HepG2 (cell line): ENCODE results near the gene KRTAP5-4. TPM values are rescaled to one million over a fixed set of nuclear protein-coding genes. Genes with fewer than 3 reads are reported as not detected.

ENCODE experiments used
- ATAC-seq: fragments of 200-7000 bp; cut with Tn5 transposase; 3 replicates; pipeline ENCODE4 v1.9.1; 2020; ENCODE audit warnings: mild to moderate bottlenecking, moderate library complexity
- BruUV-seq: library from RNA; stranded (reverse); fragments of 400-500 nt; replicated peaks from 2 replicates; lab custom pipeline; 2021; lab: Mats Ljungman, UMichigan
- CTCF ChIA-PET: fragments of 300-600 bp; formaldehyde crosslinking; extraction: SDS; loops from one replicate; lab custom pipeline; 2021; ENCODE audit warnings: low total read pairs, inconsistent platforms, low intra/inter-chr PET ratio; lab: Yijun Ruan, JAX
- POLR2A ChIA-PET: fragments of 350-600 bp; sonication (Branson Sonifier 250); formaldehyde crosslinking; loops from one replicate; lab custom pipeline; 2020; ENCODE audit warnings: antibody characterized with exemption, inconsistent platforms; lab: Yijun Ruan, JAX
- DNase-seq: peaks from one replicate; pipeline ENCODE4 v3.0.0-alpha.2; 2015; ENCODE audit warnings: low spot score
- FAIRE-seq: peaks from 3 replicates; lab custom pipeline; 2011; peaks lifted over from hg19 to GRCh38; lab: Jason Lieb, UNC
- H2AFZ ChIP-seq: one replicate; pipeline ENCODE4 v1.6.1; 2011; ENCODE audit warnings: low read length, inconsistent platforms
- H3K27ac ChIP-seq: fragments of 300-600 bp; 3 replicates; pipeline ENCODE4 v1.8.0; 2011; ENCODE audit warnings: mixed run types, mild to moderate bottlenecking, mixed read lengths, low read length, inconsistent platforms; ENCODE audit not compliant: insufficient read depth; ENCODE audit errors: extremely low read length
- H3K27me3 ChIP-seq, 2 experiments: fragments of 200-600 bp in 1 of 2; 2 replicates in 1 of 2; 3 replicates in 1 of 2; pipeline versions ENCODE4 v1.6.0 to v1.8.0; 2011; ENCODE audit warnings: low read length in 2 of 2, mild to moderate bottlenecking in 2 of 2, moderate library complexity in 2 of 2, inconsistent platforms in 1 of 2; ENCODE audit not compliant: insufficient read depth in 2 of 2, control insufficient read depth in 1 of 2
- H3K36me3 ChIP-seq, 2 experiments: fragments of 200-600 bp in 1 of 2; replicated peaks in 1 of 2; 2 replicates in 1 of 2; 3 replicates in 1 of 2; pipeline versions ENCODE4 v1.5.1 to v1.8.0; 2011; ENCODE audit warnings: low read length in 2 of 2, inconsistent platforms in 1 of 2; ENCODE audit not compliant: insufficient read depth in 2 of 2, control insufficient read depth in 1 of 2
- H3K4me1 ChIP-seq: 2 replicates; pipeline ENCODE4 v1.5.1; 2012; ENCODE audit warnings: low read length, inconsistent platforms; ENCODE audit not compliant: insufficient read depth
- H3K4me2 ChIP-seq: 2 replicates; pipeline ENCODE4 v1.6.0; 2011; ENCODE audit warnings: low read depth, low read length, inconsistent platforms
- H3K4me3 ChIP-seq, 3 experiments: fragments of 200-600 bp in 1 of 3; sonication (generic), shearing (Covaris generic) in 1 of 3; replicated peaks in 1 of 3; 2 replicates each; pipeline ENCODE4 v1.5.1; 2011 to 2016; ENCODE audit warnings: low read length in 3 of 3, inconsistent platforms in 2 of 3, low read depth in 2 of 3, mild to moderate bottlenecking in 2 of 3, control low read depth in 1 of 3, mixed read lengths in 1 of 3; ENCODE audit not compliant: insufficient read depth in 1 of 3
- H3K79me2 ChIP-seq: one replicate; pipeline ENCODE4 v1.6.1; 2011; ENCODE audit warnings: low read length, inconsistent platforms; ENCODE audit not compliant: insufficient read depth
- H3K9ac ChIP-seq: 2 replicates; pipeline ENCODE4 v1.6.0; 2011; ENCODE audit warnings: mild to moderate bottlenecking, low read depth, low read length, inconsistent platforms; ENCODE audit not compliant: insufficient read depth
- H3K9me3 ChIP-seq: 2 replicates; pipeline ENCODE4 v1.5.1; 2012; ENCODE audit warnings: mild to moderate bottlenecking, low read length
- H4K20me1 ChIP-seq: 2 replicates; pipeline ENCODE4 v1.6.0; 2011; ENCODE audit warnings: inconsistent platforms, mild to moderate bottlenecking, low read length, moderate library complexity; ENCODE audit not compliant: insufficient read depth
- BRF2 ChIP-seq: sonication (generic); formaldehyde crosslinking; IDR thresholded peaks from 2 replicates; pipeline ENCODE4 v1.8.1; 2022; ENCODE audit warnings: mild to moderate bottlenecking, missing genetic modification reagents
- DPF2 ChIP-seq: sonication (generic); formaldehyde crosslinking; IDR thresholded peaks from 2 replicates; pipeline ENCODE4 v1.4.0; 2020; ENCODE audit warnings: mild to moderate bottlenecking, low read depth, missing genetic modification reagents, borderline replicate concordance
- ESRRA ChIP-seq: sonication (generic); formaldehyde crosslinking; IDR thresholded peaks from 2 replicates; pipeline ENCODE4 v1.5.1; 2020; ENCODE audit warnings: mild to moderate bottlenecking, low read depth, missing genetic modification reagents
- GZF1 ChIP-seq: sonication (generic); formaldehyde crosslinking; IDR thresholded peaks from 2 replicates; pipeline ENCODE4 v1.5.1; 2020; ENCODE audit warnings: mild to moderate bottlenecking, missing genetic modification reagents
- HNF4G ChIP-seq, 2 experiments: sonication (generic) in 1 of 2; formaldehyde crosslinking in 1 of 2; IDR thresholded peaks; 2 replicates each; pipeline versions ENCODE4 v1.4.0 to v1.6.1; 2011 to 2020; ENCODE audit warnings: borderline replicate concordance in 2 of 2, low read depth in 2 of 2, mild to moderate bottlenecking in 2 of 2, low read length in 1 of 2, missing genetic modification reagents in 1 of 2, moderate library complexity in 1 of 2
- ISX ChIP-seq: sonication (generic); formaldehyde crosslinking; conservative IDR thresholded peaks from 2 replicates; pipeline ENCODE4 v1.5.0; 2020; ENCODE audit warnings: missing genetic modification reagents
- KDM5B ChIP-seq: sonication (generic); formaldehyde crosslinking; IDR thresholded peaks from 2 replicates; pipeline ENCODE4 v1.4.0; 2020; ENCODE audit warnings: missing genetic modification reagents, mild to moderate bottlenecking, borderline replicate concordance
- MAFK ChIP-seq, 2 experiments: IDR thresholded peaks in 1 of 2; conservative IDR thresholded peaks in 1 of 2; 2 replicates each; pipeline ENCODE4 v1.6.1; 2011; ENCODE audit warnings: improper control_type of control experiment in 2 of 2, low read length in 2 of 2
- PRMT3 ChIP-seq: sonication (generic); formaldehyde crosslinking; IDR thresholded peaks from 2 replicates; pipeline ENCODE4 v1.8.1; 2022; ENCODE audit warnings: low read depth, mild to moderate bottlenecking, moderate library complexity, missing genetic modification reagents, borderline replicate concordance
- SETDB1 ChIP-seq: sonication (generic); formaldehyde crosslinking; IDR thresholded peaks from 2 replicates; pipeline ENCODE4 v1.5.1; 2020; ENCODE audit warnings: missing genetic modification reagents, mild to moderate bottlenecking, borderline replicate concordance
- TBP ChIP-seq: sonication (generic); formaldehyde crosslinking; IDR thresholded peaks from 2 replicates; pipeline ENCODE4 v1.5.0; 2020; ENCODE audit warnings: missing genetic modification reagents
- TCF7 ChIP-seq: sonication (generic); IDR thresholded peaks from 2 replicates; pipeline ENCODE4 v1.6.1; 2016; ENCODE audit warnings: antibody characterized with exemption, low read depth
- ZBTB39 ChIP-seq: sonication (generic); formaldehyde crosslinking; IDR thresholded peaks from 2 replicates; pipeline ENCODE4 v1.5.0; 2020; ENCODE audit warnings: missing genetic modification reagents
- ZMYM3 ChIP-seq: sonication (generic); formaldehyde crosslinking; IDR thresholded peaks from 2 replicates; pipeline ENCODE4 v1.5.1; 2020; ENCODE audit warnings: mild to moderate bottlenecking, missing genetic modification reagents
- ZNF225 ChIP-seq: sonication (generic); formaldehyde crosslinking; IDR thresholded peaks from 2 replicates; pipeline ENCODE4 v1.4.0; 2020; ENCODE audit warnings: mild to moderate bottlenecking, missing genetic modification reagents
- ZNF30 ChIP-seq: sonication (generic); formaldehyde crosslinking; IDR thresholded peaks from 2 replicates; pipeline ENCODE4 v1.5.0; 2020; ENCODE audit warnings: mild to moderate bottlenecking, missing genetic modification reagents
- ZNF547 ChIP-seq: sonication (generic); formaldehyde crosslinking; IDR thresholded peaks from 2 replicates; pipeline ENCODE4 v1.5.1; 2020; ENCODE audit warnings: mild to moderate bottlenecking, missing genetic modification reagents
- ZNF777 ChIP-seq: sonication (generic); formaldehyde crosslinking; IDR thresholded peaks from 2 replicates; pipeline ENCODE4 v1.4.0; 2020; ENCODE audit warnings: missing genetic modification reagents
- WGBS: methylation state at CpG from one replicate; pipeline ENCODE4 v1.1.6; 2017; ENCODE audit warnings: low lambda C conversion rate; 5-methylcytosine and 5-hydroxymethylcytosine counted together
- in situ Hi-C: cut with HindIII; loops from 2 replicates; pipeline ENCODE4 v1.10.0; 2017; ENCODE audit warnings: low pct_unique_long_range_greater_than_20kb; ENCODE audit not compliant: extremely low pct_ligation_motif_present
- intact Hi-C: fragments of 100-400 bp; cut with micrococcal nuclease; formaldehyde crosslinking; loops from one replicate; pipeline ENCODE4 v1.10.0; 2022; ENCODE audit not compliant: unreplicated experiment
- polyA plus RNA-seq, 8 experiments: library from polyadenylated mRNA; depleted of rRNA in 3 of 8; stranded (reverse) in 7 of 8; unstranded in 1 of 8; fragments of >200 nt; fragmentation: Illumina TruSeq in 4 of 8; extraction: Trizol in 4 of 8; gene quantifications; 2 replicates each; pipeline versions ENCODE4 v1.2.1 to v1.2.3, GENCODE V29; 2011 to 2016; ENCODE audit warnings: low read depth in 4 of 8, missing spikeins in 1 of 8, mixed read lengths in 1 of 8; ENCODE audit not compliant: insufficient read depth in 1 of 8
- total RNA-seq, 5 experiments: library from RNA; depleted of rRNA; stranded (reverse); fragments of >200 nt; fragmentation: Illumina TruSeq; extraction: Trizol; gene quantifications; 2 replicates each; pipeline ENCODE4 v1.2.3, GENCODE V29; 2016; ENCODE audit warnings: low read depth in 1 of 5
- TF ChIP-seq, protein P1 (sequence below): sonication (generic); formaldehyde crosslinking; IDR thresholded peaks from 2 replicates; pipeline ENCODE4 v1.5.0; 2020; ENCODE audit warnings: mild to moderate bottlenecking, missing genetic modification reagents, moderate library complexity

KRTAP5-4 gene
- total and polyA plus RNA-seq, 2 of the 13 experiments (the other 11 are each of a cell fraction or from before 2014, with no cell fraction given): not detected

DNA sequence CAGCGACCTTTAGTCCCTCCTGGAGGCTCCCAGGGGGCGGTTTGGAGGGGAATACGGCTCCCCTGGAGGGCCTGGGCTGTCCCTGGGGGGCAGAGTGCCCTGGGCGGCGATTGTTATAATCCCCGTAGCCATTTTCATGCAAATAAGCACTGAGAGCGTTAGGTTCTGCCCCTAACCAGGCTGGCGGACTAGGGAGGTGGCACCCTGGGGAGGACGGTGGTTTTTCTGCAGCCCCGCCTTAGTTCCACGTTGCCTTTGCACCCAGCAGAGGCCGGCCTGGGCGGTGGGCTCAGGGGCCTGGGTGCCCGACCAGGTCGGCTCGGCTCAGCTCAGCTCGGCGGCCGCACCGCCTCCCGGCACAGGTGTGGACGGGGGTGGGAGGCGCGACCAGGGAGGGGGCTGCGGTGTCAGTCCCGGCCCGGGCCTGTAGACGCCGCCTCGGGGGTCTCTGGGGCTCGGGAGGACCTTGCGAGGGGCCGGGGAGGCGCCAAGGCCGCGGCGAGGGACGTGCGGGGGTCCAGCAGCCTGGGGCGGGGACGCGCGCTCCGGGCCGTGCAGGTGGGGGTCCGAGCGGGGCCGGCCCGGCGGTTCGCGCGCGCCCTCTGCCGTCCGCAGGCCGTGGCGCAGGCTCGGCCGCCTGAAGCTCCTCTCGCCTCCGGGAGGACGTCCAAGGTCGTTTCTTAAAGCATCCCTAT is 47.6 kb downstream of the KRTAP5-4 start:
- H4K20me1 ChIP-seq: peaks cover 16% of the 10 kb centered on the region; the same call in 1 of the 2 replicates
- no TSS peak for BruUV-seq
- no peak for DNase-seq
- peak; percentile 60 for ATAC-seq
- H3K36me3 ChIP-seq: no peaks in the 10 kb centered on the region
- peaks cover 35% of the 10 kb centered on the region for H3K4me1 ChIP-seq
- intact Hi-C loops: loop anchor here (2.0 kb wide), 2 partner anchors 20 to 34 kb away; no protein-coding TSS in a partner anchor
- in situ Hi-C loops: no loop called here
- no peak for FAIRE-seq
- H3K27me3 ChIP-seq: peaks cover 1 to 17% of the 10 kb centered on the region in 2 experiments; a peak in 3 of 5 replicates
- H3K79me2 ChIP-seq: no peaks in the 10 kb centered on the region
- POLR2A ChIA-PET: interaction anchor here (0.7 to 1.6 kb wide), 6 partner anchors 15 to 414 kb away, joined by 3 to 5 read pairs (median 3); no protein-coding TSS in a partner anchor
- H3K4me3 ChIP-seq: peak overlapping the region; percentile 65 to 76 (median 72)
- H3K4me2 ChIP-seq: peak overlapping the region; percentile 93
- peak overlapping the region; percentile 84; the same call in 1 of the 2 replicates for H3K9ac ChIP-seq
- no peak overlapping the region for H2AFZ ChIP-seq
- H3K27ac ChIP-seq: no peak overlapping the region
- WGBS: no CpG with 5 or more reads among the region's 64 CpGs
- peaks cover 8% of the 10 kb centered on the region for H3K9me3 ChIP-seq
- CTCF ChIA-PET: interaction anchor here (0.9 to 2.3 kb wide), 4 partner anchors 10 to 33 kb away, joined by 3 to 17 read pairs (median 4); no protein-coding TSS in a partner anchor
- TF ChIP-seq TCF7 (no peak), GZF1 (CRISPR knock-in tag) (no peak), TBP (CRISPR knock-in tag) (no peak), ISX (no peak), HNF4G (IDR thresholded peaks at IDR 0.05; ENCODE audit: borderline replicate concordance, low read depth, low read length) (0 out of 2 replicates have a peak, but pooled peaks have one; percentile 15), HNF4G (CRISPR knock-in tag; IDR thresholded peaks at IDR 0.05; ENCODE audit: borderline replicate concordance, low read depth) (no peak), ZNF30 (no peak), KDM5B (CRISPR knock-in tag) (peak; percentile 21; the same call in 1 of the 2 replicates), PRMT3 (no peak), SETDB1 (no peak), ZMYM3 (CRISPR knock-in tag) (no peak), MAFK (conservative IDR thresholded peaks at IDR 0.05 in 1 of 2, IDR thresholded peaks at IDR 0.05 in 1 of 2; ENCODE audit: low read length in 2 of 2) (no peak), ZNF225 (CRISPR knock-in tag) (peak; percentile 20; the same call in 1 of the 2 replicates), DPF2 (CRISPR knock-in tag) (no peak), ZNF547 (CRISPR knock-in tag) (no peak), ZNF777 (CRISPR knock-in tag) (peak; percentile 66), ESRRA (CRISPR knock-in tag) (peak; percentile 60; the same call in 1 of the 2 replicates), BRF2 (CRISPR knock-in tag) (no peak), ZBTB39 (CRISPR knock-in tag) (no peak)
- TF ChIP-seq, protein P1, sequence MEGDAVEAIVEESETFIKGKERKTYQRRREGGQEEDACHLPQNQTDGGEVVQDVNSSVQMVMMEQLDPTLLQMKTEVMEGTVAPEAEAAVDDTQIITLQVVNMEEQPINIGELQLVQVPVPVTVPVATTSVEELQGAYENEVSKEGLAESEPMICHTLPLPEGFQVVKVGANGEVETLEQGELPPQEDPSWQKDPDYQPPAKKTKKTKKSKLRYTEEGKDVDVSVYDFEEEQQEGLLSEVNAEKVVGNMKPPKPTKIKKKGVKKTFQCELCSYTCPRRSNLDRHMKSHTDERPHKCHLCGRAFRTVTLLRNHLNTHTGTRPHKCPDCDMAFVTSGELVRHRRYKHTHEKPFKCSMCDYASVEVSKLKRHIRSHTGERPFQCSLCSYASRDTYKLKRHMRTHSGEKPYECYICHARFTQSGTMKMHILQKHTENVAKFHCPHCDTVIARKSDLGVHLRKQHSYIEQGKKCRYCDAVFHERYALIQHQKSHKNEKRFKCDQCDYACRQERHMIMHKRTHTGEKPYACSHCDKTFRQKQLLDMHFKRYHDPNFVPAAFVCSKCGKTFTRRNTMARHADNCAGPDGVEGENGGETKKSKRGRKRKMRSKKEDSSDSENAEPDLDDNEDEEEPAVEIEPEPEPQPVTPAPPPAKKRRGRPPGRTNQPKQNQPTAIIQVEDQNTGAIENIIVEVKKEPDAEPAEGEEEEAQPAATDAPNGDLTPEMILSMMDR (CRISPR knock-in tag): peak; percentile 71
